Lower leg skin (tissue), 4 donors: ENCODE results near the gene GABRG3. TPM values are rescaled to one million over a fixed set of nuclear protein-coding genes. Genes with fewer than 3 reads are reported as not detected.

Experiments used
- DNase-seq, 2 donors: peaks; one replicate each; pipeline ENCODE4 v3.0.0-alpha.2; 2019; ENCODE audit warnings: low spot score in 2 of 2
- H3K4me3 ChIP-seq: fragments of 200-600 bp; sonication (generic); 2 replicates; pipeline ENCODE4 v1.5.1; 2017; ENCODE audit warnings: mild to moderate bottlenecking, low read depth; ENCODE audit not compliant: poor library complexity, severe bottlenecking
- POLR2A ChIP-seq, 2 donors: fragments of 450-650 bp; IDR thresholded peaks; one replicate each; pipeline ENCODE4 v1.6.1; 2016 to 2017; ENCODE audit warnings: antibody characterized with exemption in 2 of 2, mild to moderate bottlenecking in 1 of 2, moderate library complexity in 1 of 2
- WGBS, 2 donors: methylation state at CpG; one replicate each; pipeline ENCODE4 v1.1.5; 2018; 5-methylcytosine and 5-hydroxymethylcytosine counted together
- intact Hi-C: fragments of 100-400 bp; cut with DNase I; formaldehyde crosslinking; loops from one replicate; pipeline ENCODE4 v1.15.0; 2023; ENCODE audit warnings: low total_unique reads
- total RNA-seq, 4 donors: library from RNA; depleted of rRNA; stranded (reverse); fragments of >200 nt; gene quantifications; one replicate each; pipeline ENCODE4 v1.1.0, GENCODE V29; 2016
- TF ChIP-seq, protein P1 (sequence below), 3 donors: fragments of 450-650 bp; IDR thresholded peaks; one replicate each; pipeline ENCODE4 v1.5.1; 2016; ENCODE audit warnings: antibody characterized with exemption in 3 of 3, mild to moderate bottlenecking in 3 of 3, moderate library complexity in 2 of 3

GABRG3 gene
- total RNA-seq, 4 donors from 2014 or later: 0.12 to 0.49 (median 0.25) TPM

DNA sequence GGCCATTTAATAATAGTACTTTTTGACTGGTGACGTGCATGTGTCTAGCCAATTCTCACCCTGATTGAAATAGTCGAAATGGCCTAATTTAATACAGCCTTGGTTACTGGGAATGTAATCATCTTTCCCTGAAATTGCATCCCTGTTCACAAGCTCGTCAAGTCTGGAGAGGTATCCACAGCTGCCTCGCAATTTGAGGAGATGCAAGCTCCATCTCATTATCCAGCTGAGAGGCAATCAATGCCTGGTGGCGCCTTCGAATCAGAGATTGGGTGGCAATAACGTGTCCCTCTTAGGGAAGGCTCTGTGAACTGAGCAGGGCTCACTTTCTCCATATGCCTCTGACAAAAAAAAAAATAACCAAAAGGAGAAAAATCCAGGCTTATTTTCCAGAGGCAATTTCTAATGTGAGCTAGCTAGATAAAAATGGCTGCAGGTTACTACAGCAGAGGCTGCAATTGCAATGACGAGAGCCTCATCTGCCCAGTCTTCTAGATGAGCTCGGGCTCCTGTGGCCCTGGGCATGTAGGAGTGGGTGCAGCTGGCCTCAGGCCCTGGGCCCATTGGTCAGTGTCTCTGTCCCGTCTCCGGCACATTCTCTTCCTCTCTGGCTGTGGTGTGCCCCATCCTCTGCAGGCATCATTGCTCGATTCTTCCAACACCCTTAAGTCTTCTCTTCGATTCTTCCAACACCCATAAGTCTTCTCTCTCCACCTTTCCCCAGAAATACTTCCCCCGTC is 487.5 kb downstream of the GABRG3 start:
- WGBS, 2 donors: 91 to 92% methylated on average over 14 of the region's 14 CpGs
- intact Hi-C loops: no loop called here
- TF ChIP-seq POLR2A (IDR thresholded peaks at IDR 0.05): no peak
- TF ChIP-seq, protein P1, sequence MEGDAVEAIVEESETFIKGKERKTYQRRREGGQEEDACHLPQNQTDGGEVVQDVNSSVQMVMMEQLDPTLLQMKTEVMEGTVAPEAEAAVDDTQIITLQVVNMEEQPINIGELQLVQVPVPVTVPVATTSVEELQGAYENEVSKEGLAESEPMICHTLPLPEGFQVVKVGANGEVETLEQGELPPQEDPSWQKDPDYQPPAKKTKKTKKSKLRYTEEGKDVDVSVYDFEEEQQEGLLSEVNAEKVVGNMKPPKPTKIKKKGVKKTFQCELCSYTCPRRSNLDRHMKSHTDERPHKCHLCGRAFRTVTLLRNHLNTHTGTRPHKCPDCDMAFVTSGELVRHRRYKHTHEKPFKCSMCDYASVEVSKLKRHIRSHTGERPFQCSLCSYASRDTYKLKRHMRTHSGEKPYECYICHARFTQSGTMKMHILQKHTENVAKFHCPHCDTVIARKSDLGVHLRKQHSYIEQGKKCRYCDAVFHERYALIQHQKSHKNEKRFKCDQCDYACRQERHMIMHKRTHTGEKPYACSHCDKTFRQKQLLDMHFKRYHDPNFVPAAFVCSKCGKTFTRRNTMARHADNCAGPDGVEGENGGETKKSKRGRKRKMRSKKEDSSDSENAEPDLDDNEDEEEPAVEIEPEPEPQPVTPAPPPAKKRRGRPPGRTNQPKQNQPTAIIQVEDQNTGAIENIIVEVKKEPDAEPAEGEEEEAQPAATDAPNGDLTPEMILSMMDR (IDR thresholded peaks at IDR 0.05): no peak
- no peak for DNase-seq
- H3K4me3 ChIP-seq: no peak overlapping the region

DNA sequence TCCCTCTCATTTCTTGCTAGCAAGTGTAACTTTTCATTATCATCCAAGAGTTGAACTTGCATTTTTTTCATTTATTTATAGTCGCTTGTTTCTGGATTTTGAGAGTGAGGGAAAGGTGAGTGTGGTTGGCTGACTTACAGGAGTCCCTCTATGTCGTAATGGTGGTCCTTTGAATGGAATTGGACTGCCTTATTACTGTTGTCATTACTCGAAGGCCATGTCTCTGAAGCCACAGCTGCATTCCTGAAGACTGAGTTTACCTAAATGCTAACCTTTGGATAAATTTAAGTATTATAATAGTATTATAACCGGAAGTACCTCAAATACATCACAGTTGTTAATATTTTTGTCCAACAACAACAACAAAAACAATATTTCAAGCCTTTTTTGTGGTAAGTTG is 488.9 kb downstream of the GABRG3 start:
- WGBS, 2 donors: 73 to 75% methylated on average over 4 of the region's 4 CpGs
- intact Hi-C loops: no loop called here
- no peak overlapping the region for H3K4me3 ChIP-seq
- no peak for DNase-seq
- TF ChIP-seq, protein P1 (IDR thresholded peaks at IDR 0.05): no peak
- TF ChIP-seq POLR2A (IDR thresholded peaks at IDR 0.05): no peak

DNA sequence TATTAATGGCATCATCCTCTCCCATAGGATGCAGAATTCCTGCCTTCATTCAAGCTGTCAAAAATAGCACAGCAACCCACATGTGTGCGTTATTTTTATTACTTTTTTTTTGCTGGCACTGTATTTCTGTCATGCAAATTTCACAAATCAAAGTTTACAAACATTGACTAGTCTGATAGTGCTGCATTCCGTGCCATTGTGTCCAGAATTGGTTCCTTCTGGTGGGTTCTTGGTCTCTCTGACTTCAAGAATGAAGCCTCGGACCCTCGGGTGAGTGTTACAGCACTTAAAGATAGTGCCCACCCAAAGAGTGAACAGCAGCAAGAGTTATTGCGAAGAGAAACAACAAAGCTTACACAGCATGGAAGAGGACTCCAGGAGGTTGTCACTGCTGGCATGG is 490.2 kb downstream of the GABRG3 start:
- H3K4me3 ChIP-seq: no peak overlapping the region
- WGBS, 2 donors: 59 to 70% methylated on average over 5 of the region's 5 CpGs
- TF ChIP-seq, protein P1 (IDR thresholded peaks at IDR 0.05): no peak
- DNase-seq: no peak
- intact Hi-C loops: no loop called here

DNA sequence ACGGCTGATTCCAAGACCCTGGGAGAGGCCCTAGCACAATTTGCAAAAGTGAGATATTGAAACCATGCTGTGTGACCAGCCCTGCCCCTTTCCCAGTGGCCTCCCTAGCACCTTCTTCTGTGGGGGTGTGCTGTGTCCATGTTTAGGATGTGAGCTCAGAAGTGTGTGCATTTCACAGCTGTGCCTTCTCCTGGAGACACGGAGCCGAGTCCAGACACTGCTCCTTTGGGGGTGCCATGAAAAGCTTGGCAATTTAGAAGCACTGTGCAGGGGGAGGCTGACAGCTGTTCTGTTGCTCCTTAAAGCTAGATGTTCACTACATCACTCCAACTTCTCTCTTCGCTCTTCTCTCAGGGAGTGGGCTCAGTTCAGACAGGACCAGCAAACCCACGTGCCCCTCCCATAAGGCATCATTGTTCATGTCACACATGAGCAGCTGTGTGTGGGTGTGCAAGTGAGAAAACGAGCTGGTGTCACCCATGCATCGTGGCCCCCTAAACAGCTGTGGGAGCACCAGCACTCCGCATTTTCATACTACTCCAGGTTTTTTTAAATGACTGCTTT is 492.6 kb downstream of the GABRG3 start:
- WGBS, 2 donors: 79 to 80% methylated on average over 8 of the region's 8 CpGs
- no peak overlapping the region for H3K4me3 ChIP-seq
- intact Hi-C loops: no loop called here
- DNase-seq: no peak
- TF ChIP-seq, protein P1 (IDR thresholded peaks at IDR 0.05): no peak
- no peak for TF ChIP-seq POLR2A (IDR thresholded peaks at IDR 0.05)

GRCh38 chr15:27464941-27465612 is 494.1 kb downstream of the GABRG3 start:
- WGBS, 2 donors: 42 to 56% methylated on average over 10 of the region's 10 CpGs

More at GRCh38 chr15:27464941-27465612, 494.1 kb downstream of the GABRG3 start:
- DNase-seq: no peak
- intact Hi-C loops: no loop called here
- H3K4me3 ChIP-seq: no peak overlapping the region
- TF ChIP-seq, protein P1 (IDR thresholded peaks at IDR 0.05): no peak
- TF ChIP-seq POLR2A (IDR thresholded peaks at IDR 0.05): no peak
